ENCODE data around the gene DLGAP4. TPM values are rescaled to one million over a fixed set of nuclear protein-coding genes. Genes with fewer than 3 reads are reported as not detected.

Gene DLGAP4
- total RNA-seq, 2 donors from 2014 or later: 23.1 to 60.0 TPM

GRCh38 chr20:36336204-36336603 is 30.1 kb downstream of the DLGAP4 start:
- Histone ChIP-seq H3K4me3 (no peak overlapping the region), H3K27ac (no peak overlapping the region), H3K27me3 (no peaks in the 10 kb centered on the region), H3K9me3 (no peaks in the 10 kb centered on the region), H3K4me1 (no peaks in the 10 kb centered on the region), H3K36me3 (replicated peaks in 1 of 2; ENCODE audit: insufficient read depth in 1 of 2, low read depth in 2 of 2) (no peaks in the 10 kb centered on the region)
- ATAC-seq (no peak), DNase-seq (no peak)
- TF ChIP-seq, protein P1, sequence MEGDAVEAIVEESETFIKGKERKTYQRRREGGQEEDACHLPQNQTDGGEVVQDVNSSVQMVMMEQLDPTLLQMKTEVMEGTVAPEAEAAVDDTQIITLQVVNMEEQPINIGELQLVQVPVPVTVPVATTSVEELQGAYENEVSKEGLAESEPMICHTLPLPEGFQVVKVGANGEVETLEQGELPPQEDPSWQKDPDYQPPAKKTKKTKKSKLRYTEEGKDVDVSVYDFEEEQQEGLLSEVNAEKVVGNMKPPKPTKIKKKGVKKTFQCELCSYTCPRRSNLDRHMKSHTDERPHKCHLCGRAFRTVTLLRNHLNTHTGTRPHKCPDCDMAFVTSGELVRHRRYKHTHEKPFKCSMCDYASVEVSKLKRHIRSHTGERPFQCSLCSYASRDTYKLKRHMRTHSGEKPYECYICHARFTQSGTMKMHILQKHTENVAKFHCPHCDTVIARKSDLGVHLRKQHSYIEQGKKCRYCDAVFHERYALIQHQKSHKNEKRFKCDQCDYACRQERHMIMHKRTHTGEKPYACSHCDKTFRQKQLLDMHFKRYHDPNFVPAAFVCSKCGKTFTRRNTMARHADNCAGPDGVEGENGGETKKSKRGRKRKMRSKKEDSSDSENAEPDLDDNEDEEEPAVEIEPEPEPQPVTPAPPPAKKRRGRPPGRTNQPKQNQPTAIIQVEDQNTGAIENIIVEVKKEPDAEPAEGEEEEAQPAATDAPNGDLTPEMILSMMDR (IDR thresholded peaks at IDR 0.05): no peak
- TF ChIP-seq POLR2A (IDR thresholded peaks at IDR 0.05): no peak
- intact Hi-C loops (cut with DNase I): no loop called here
- WGBS, 2 donors: 53 to 60% methylated on average over 4 of the region's 4 CpGs

- no peak overlapping the region for H3K27ac ChIP-seq
- DNase-seq (no peak), ATAC-seq (no peak)
- no peaks in the 10 kb centered on the region for H3K4me1 ChIP-seq
- no peaks in the 10 kb centered on the region for H3K27me3 ChIP-seq
- intact Hi-C loops (cut with DNase I): no loop called here
- TF ChIP-seq, protein P1 (IDR thresholded peaks at IDR 0.05): no peak
- TF ChIP-seq POLR2A (IDR thresholded peaks at IDR 0.05): no peak
- H3K36me3 ChIP-seq (replicated peaks in 1 of 2; ENCODE audit: insufficient read depth in 1 of 2, low read depth in 2 of 2): no peaks in the 10 kb centered on the region
- H3K9me3 ChIP-seq: no peaks in the 10 kb centered on the region
- WGBS, 2 donors: 48 to 50% methylated on average over 9 to 13 of the region's 13 CpGs
- H3K4me3 ChIP-seq: no peak overlapping the region
Measured at GRCh38 chr20:36336954-36337704, 31.0 kb downstream of the DLGAP4 start.

GRCh38 chr20:36337886-36338285 is 31.7 kb downstream of the DLGAP4 start:
- DNase-seq (no peak), ATAC-seq (no peak)
- Histone ChIP-seq H3K27me3 (no peaks in the 10 kb centered on the region), H3K36me3 (replicated peaks in 1 of 2; ENCODE audit: insufficient read depth in 1 of 2, low read depth in 2 of 2) (no peaks in the 10 kb centered on the region), H3K9me3 (no peaks in the 10 kb centered on the region), H3K27ac (no peak overlapping the region), H3K4me1 (no peaks in the 10 kb centered on the region), H3K4me3 (no peak overlapping the region)
- no peak for TF ChIP-seq POLR2A (IDR thresholded peaks at IDR 0.05)
- TF ChIP-seq, protein P1 (IDR thresholded peaks at IDR 0.05): no peak
- intact Hi-C loops (cut with DNase I): no loop called here
- 82 to 89% methylated on average over 2 to 4 of the region's 4 CpGs for WGBS, 2 donors

DNA sequence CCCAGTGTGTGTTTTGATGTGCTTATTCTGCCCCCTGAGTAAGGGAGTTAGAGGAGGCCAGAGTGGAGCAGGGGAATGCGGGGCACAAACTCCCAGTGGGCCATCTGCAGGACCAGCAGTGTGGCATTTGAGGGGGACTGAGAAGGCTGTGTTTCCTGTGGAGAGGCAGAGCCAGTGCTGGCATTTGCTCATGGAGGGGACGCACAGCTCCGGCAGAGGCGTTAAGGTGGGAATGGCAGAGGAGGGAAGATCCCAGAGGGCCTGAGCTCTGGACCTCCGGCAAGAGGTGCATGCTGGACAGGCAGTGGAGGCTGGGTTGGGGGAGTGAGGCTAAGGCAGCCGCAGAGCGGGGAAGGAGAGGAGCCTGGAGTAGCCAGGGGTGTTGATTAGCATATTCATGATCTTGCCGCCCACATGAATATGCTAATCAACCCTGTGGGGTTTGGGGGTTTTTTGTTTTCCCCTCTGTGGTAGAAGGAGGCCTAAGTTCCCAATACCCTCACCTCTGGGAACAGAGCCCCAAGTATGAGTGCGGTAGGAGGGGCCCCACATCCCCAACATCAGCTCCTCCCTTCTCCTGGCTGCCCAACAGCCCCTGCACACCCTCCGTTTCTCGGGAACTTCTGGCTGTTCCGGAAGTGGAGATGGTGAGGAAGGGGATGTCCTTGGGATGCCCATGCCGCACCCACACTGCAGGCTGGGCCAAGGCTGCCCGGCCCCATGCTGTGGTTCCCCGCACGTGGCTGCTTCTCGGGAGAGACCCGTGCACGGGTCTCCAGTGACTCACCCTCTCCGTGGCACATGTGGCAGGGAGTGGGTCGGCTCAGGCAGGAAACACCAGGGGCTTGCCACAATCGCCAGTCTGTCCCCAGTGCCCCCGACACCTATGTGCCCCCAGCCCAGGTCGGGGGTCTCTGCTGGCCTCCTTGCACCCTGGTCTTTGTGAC is 33.8 kb downstream of the DLGAP4 start:
- H3K4me3 ChIP-seq: no peak overlapping the region
- no peak for TF ChIP-seq POLR2A (IDR thresholded peaks at IDR 0.05)
- TF ChIP-seq, protein P1 (IDR thresholded peaks at IDR 0.05): no peak
- no peaks in the 10 kb centered on the region for H3K36me3 ChIP-seq (replicated peaks in 1 of 2; ENCODE audit: insufficient read depth in 1 of 2, low read depth in 2 of 2)
- ATAC-seq: no peak
- no peak for DNase-seq
- H3K4me1 ChIP-seq: no peaks in the 10 kb centered on the region
- no peaks in the 10 kb centered on the region for H3K27me3 ChIP-seq
- no peak overlapping the region for H3K27ac ChIP-seq
- intact Hi-C loops (cut with DNase I): no loop called here
- no peaks in the 10 kb centered on the region for H3K9me3 ChIP-seq
- WGBS, 2 donors: 52 to 67% methylated on average over 10 to 24 of the region's 24 CpGs

Data from body of pancreas (tissue), 4 donors.